Measurements from ENCODE around the gene STX8. TPM values are rescaled to one million over a fixed set of nuclear protein-coding genes. Genes with fewer than 3 reads are reported as not detected.
A peak's percentile ranks its signal among the peaks of the same experiment; 100 is the strongest.

STX8 gene
- total and polyA plus RNA-seq, 4 donors, result 14.7 to 39.5 (median 28.7) TPM

GRCh38 chr17:9401434-9401833, 174.2 kb downstream of the STX8 start:
- Histone ChIP-seq H3K27ac (ENCODE audit: low read depth in 1 of 2, low read length in 2 of 2) (no peak overlapping the region), H3K27me3 (ENCODE audit: control insufficient read depth in 4 of 4, insufficient read depth in 4 of 4, low read length in 3 of 4) (no peaks in the 10 kb centered on the region), H3K4me3 (ENCODE audit: low read depth in 1 of 3, low read length in 3 of 3) (no peak overlapping the region), H3K9me3 (ENCODE audit: control insufficient read depth in 4 of 4, low read length in 3 of 4) (no peaks in the 10 kb centered on the region), H3K9ac (ENCODE audit: low read depth in 1 of 2, low read length in 2 of 2) (no peak overlapping the region), H3K4me1 (ENCODE audit: control insufficient read depth in 4 of 4, insufficient read depth in 4 of 4, low read length in 3 of 4) (no peaks in the 10 kb centered on the region), H3K36me3 (ENCODE audit: control insufficient read depth in 4 of 4, insufficient read depth in 3 of 4, low read depth in 1 of 4, low read length in 3 of 4) (no peaks in the 10 kb centered on the region)
- TF ChIP-seq JUND (IDR thresholded peaks at IDR 0.05) (no peak), GABPA (IDR thresholded peaks at IDR 0.05 in 1 of 2, conservative IDR thresholded peaks at IDR 0.05 in 1 of 2) (no peak), SP1 (IDR thresholded peaks at IDR 0.05) (no peak), HNF4A (conservative IDR thresholded peaks at IDR 0.05) (no peak), EGR1 (IDR thresholded peaks at IDR 0.05; ENCODE audit: low read depth in 2 of 2) (no peak), REST (IDR thresholded peaks at IDR 0.05) (no peak), FOXA1 (IDR thresholded peaks at IDR 0.05) (no peak), FOXA2 (IDR thresholded peaks at IDR 0.05) (no peak), RAD21 (IDR thresholded peaks at IDR 0.05) (no peak), HNF4G (IDR thresholded peaks at IDR 0.05) (no peak), YY1 (IDR thresholded peaks at IDR 0.05) (no peak), TAF1 (conservative IDR thresholded peaks at IDR 0.05) (no peak), MAX (IDR thresholded peaks at IDR 0.05) (no peak), NR2F2 (IDR thresholded peaks at IDR 0.05) (no peak), RXRA (IDR thresholded peaks at IDR 0.05) (no peak)
- 91% methylated on average over 4 of the region's 4 CpGs for WGBS
- DNase-seq (ENCODE audit: low spot score), result no peak

DNA sequence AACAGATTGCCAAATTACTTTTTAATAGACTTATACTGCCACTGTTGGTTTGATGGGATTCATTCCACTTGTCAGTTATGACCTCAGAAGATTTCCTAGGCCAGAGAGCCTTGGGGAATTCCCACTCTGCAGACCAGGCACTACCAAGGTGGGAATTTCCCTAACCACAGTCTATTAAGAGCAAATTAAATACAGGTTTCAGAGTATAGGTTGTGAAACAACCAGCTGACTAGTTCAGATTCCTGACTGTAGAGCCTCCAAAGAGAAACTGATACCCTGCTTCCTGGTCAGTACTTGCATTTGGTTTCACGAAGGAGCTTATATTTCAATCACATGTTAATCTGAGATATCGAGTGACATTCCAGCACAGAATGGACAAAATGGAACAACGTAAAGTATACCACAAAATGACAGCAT, 186.5 kb downstream of the STX8 start:
- Histone ChIP-seq H3K9ac (ENCODE audit: low read depth in 1 of 2, low read length in 2 of 2) (no peak overlapping the region), H3K27ac (ENCODE audit: low read depth in 1 of 2, low read length in 2 of 2) (no peak overlapping the region), H3K27me3 (ENCODE audit: control insufficient read depth in 4 of 4, insufficient read depth in 4 of 4, low read length in 3 of 4) (no peaks in the 10 kb centered on the region), H3K36me3 (ENCODE audit: control insufficient read depth in 4 of 4, insufficient read depth in 3 of 4, low read depth in 1 of 4, low read length in 3 of 4) (no peaks in the 10 kb centered on the region), H3K4me3 (ENCODE audit: low read depth in 1 of 3, low read length in 3 of 3) (no peak overlapping the region), H3K4me1 (ENCODE audit: control insufficient read depth in 4 of 4, insufficient read depth in 4 of 4, low read length in 3 of 4) (peaks cover 0 to 2% (median 0%) of the 10 kb centered on the region in 4 donors), H3K9me3 (ENCODE audit: control insufficient read depth in 4 of 4, low read length in 3 of 4) (peaks cover 0 to 5% (median 0%) of the 10 kb centered on the region in 4 donors)
- no peak for DNase-seq (ENCODE audit: low spot score)
- WGBS, result 88% methylated on average over 3 of the region's 3 CpGs
- TF ChIP-seq HNF4A (conservative IDR thresholded peaks at IDR 0.05) (peak in 1 of 2 donors; percentile 7), EGR1 (IDR thresholded peaks at IDR 0.05; ENCODE audit: low read depth in 2 of 2) (no peak), YY1 (IDR thresholded peaks at IDR 0.05) (no peak), SP1 (IDR thresholded peaks at IDR 0.05) (peak; percentile 9), RXRA (IDR thresholded peaks at IDR 0.05) (peak in 1 of 2 donors; percentile 8), HNF4G (IDR thresholded peaks at IDR 0.05) (no peak)
- TF ChIP-seq, protein P1, sequence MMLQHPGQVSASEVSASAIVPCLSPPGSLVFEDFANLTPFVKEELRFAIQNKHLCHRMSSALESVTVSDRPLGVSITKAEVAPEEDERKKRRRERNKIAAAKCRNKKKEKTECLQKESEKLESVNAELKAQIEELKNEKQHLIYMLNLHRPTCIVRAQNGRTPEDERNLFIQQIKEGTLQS (IDR thresholded peaks at IDR 0.05), result no peak

GRCh38 chr17:9386401-9386800, 189.2 kb downstream of the STX8 start:
- DNase-seq (ENCODE audit: low spot score), result no peak
- TF ChIP-seq FOXA2 (IDR thresholded peaks at IDR 0.05) (no peak), TAF1 (conservative IDR thresholded peaks at IDR 0.05) (no peak), SP1 (IDR thresholded peaks at IDR 0.05) (no peak), NR2F2 (IDR thresholded peaks at IDR 0.05) (no peak), JUND (IDR thresholded peaks at IDR 0.05) (no peak), EGR1 (IDR thresholded peaks at IDR 0.05; ENCODE audit: low read depth in 2 of 2) (no peak), RXRA (IDR thresholded peaks at IDR 0.05) (no peak), HNF4G (IDR thresholded peaks at IDR 0.05) (no peak)
- TF ChIP-seq, protein P2, sequence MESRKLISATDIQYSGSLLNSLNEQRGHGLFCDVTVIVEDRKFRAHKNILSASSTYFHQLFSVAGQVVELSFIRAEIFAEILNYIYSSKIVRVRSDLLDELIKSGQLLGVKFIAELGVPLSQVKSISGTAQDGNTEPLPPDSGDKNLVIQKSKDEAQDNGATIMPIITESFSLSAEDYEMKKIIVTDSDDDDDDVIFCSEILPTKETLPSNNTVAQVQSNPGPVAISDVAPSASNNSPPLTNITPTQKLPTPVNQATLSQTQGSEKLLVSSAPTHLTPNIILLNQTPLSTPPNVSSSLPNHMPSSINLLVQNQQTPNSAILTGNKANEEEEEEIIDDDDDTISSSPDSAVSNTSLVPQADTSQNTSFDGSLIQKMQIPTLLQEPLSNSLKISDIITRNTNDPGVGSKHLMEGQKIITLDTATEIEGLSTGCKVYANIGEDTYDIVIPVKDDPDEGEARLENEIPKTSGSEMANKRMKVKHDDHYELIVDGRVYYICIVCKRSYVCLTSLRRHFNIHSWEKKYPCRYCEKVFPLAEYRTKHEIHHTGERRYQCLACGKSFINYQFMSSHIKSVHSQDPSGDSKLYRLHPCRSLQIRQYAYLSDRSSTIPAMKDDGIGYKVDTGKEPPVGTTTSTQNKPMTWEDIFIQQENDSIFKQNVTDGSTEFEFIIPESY (IDR thresholded peaks at IDR 0.05), result no peak
- TF ChIP-seq, protein P3, sequence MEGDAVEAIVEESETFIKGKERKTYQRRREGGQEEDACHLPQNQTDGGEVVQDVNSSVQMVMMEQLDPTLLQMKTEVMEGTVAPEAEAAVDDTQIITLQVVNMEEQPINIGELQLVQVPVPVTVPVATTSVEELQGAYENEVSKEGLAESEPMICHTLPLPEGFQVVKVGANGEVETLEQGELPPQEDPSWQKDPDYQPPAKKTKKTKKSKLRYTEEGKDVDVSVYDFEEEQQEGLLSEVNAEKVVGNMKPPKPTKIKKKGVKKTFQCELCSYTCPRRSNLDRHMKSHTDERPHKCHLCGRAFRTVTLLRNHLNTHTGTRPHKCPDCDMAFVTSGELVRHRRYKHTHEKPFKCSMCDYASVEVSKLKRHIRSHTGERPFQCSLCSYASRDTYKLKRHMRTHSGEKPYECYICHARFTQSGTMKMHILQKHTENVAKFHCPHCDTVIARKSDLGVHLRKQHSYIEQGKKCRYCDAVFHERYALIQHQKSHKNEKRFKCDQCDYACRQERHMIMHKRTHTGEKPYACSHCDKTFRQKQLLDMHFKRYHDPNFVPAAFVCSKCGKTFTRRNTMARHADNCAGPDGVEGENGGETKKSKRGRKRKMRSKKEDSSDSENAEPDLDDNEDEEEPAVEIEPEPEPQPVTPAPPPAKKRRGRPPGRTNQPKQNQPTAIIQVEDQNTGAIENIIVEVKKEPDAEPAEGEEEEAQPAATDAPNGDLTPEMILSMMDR (IDR thresholded peaks at IDR 0.05; ENCODE audit: low read depth, low read length, missing input control), result no peak
- H3K27ac ChIP-seq (ENCODE audit: low read depth in 1 of 2, low read length in 2 of 2), result no peak overlapping the region
- no peaks in the 10 kb centered on the region for H3K27me3 ChIP-seq (ENCODE audit: control insufficient read depth in 4 of 4, insufficient read depth in 4 of 4, low read length in 3 of 4)
- H3K36me3 ChIP-seq (ENCODE audit: control insufficient read depth in 4 of 4, insufficient read depth in 3 of 4, low read depth in 1 of 4, low read length in 3 of 4), result no peaks in the 10 kb centered on the region
- no peak overlapping the region for H3K4me3 ChIP-seq (ENCODE audit: low read depth in 1 of 3, low read length in 3 of 3)
- peaks cover 0 to 2% (median 0%) of the 10 kb centered on the region in 4 donors for H3K4me1 ChIP-seq (ENCODE audit: control insufficient read depth in 4 of 4, insufficient read depth in 4 of 4, low read length in 3 of 4)
- H3K9me3 ChIP-seq (ENCODE audit: control insufficient read depth in 4 of 4, low read length in 3 of 4), result no peaks in the 10 kb centered on the region
- no peak overlapping the region for H3K9ac ChIP-seq (ENCODE audit: low read depth in 1 of 2, low read length in 2 of 2)
- WGBS, result 88% methylated on average over 3 of the region's 3 CpGs

Measured in liver (tissue), 9 donors.